Measurements from ENCODE around the gene FBXL5.

FBXL5 gene

GRCh38 chr4:15653420-15653819 is 1.7 kb downstream of the FBXL5 start:
- TF ChIP-seq, protein P1, sequence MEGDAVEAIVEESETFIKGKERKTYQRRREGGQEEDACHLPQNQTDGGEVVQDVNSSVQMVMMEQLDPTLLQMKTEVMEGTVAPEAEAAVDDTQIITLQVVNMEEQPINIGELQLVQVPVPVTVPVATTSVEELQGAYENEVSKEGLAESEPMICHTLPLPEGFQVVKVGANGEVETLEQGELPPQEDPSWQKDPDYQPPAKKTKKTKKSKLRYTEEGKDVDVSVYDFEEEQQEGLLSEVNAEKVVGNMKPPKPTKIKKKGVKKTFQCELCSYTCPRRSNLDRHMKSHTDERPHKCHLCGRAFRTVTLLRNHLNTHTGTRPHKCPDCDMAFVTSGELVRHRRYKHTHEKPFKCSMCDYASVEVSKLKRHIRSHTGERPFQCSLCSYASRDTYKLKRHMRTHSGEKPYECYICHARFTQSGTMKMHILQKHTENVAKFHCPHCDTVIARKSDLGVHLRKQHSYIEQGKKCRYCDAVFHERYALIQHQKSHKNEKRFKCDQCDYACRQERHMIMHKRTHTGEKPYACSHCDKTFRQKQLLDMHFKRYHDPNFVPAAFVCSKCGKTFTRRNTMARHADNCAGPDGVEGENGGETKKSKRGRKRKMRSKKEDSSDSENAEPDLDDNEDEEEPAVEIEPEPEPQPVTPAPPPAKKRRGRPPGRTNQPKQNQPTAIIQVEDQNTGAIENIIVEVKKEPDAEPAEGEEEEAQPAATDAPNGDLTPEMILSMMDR (IDR thresholded peaks at IDR 0.05; ENCODE audit: low read depth, low read length), result no peak
- DNase-seq (ENCODE audit: low read depth in 2 of 2), result no peak
- peak overlapping the region; percentile 72 to 77 for H3K4me3 ChIP-seq (replicated peaks in 1 of 2; ENCODE audit: low read depth in 2 of 2, low read length in 2 of 2)

GRCh38 chr4:15652841-15653240 is 2.3 kb downstream of the FBXL5 start:
- peak overlapping the region; percentile 72 to 77 for H3K4me3 ChIP-seq (replicated peaks in 1 of 2; ENCODE audit: low read depth in 2 of 2, low read length in 2 of 2)
- TF ChIP-seq, protein P1 (IDR thresholded peaks at IDR 0.05; ENCODE audit: low read depth, low read length), result no peak
- DNase-seq (ENCODE audit: low read depth in 2 of 2), result peak; percentile 35 to 41

DNA sequence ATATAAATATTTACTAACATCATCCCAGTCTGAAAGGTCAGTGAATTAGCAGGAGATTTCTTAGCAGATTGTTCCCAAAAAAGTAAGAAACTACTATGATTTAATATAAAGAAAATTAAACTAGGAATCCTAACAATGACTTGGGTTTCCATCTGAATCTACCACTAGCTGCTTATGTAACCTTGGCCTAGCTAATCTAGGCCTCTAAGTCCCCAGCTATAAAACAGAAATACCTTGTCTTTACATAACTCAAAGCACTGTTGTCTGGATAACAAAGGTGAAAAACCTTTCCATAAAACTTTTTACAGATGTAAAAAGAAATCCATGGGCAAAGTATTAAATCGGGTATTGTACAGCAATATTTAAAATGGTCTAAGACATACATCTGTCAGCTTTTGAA is 3.0 kb downstream of the FBXL5 start:
- H3K4me3 ChIP-seq (replicated peaks in 1 of 2; ENCODE audit: low read depth in 2 of 2, low read length in 2 of 2), result no peak overlapping the region
- TF ChIP-seq, protein P1 (IDR thresholded peaks at IDR 0.05; ENCODE audit: low read depth, low read length), result no peak
- DNase-seq (ENCODE audit: low read depth in 2 of 2), result no peak

- TF ChIP-seq, protein P1 (IDR thresholded peaks at IDR 0.05; ENCODE audit: low read depth, low read length), result no peak
- DNase-seq (ENCODE audit: low read depth in 2 of 2), result no peak
- H3K4me3 ChIP-seq (replicated peaks in 1 of 2; ENCODE audit: low read depth in 2 of 2, low read length in 2 of 2), result peak overlapping the region in 1 of 2 donors; percentile 0
These were observed 3.5 kb downstream of the FBXL5 start for GRCh38 chr4:15651676-15652075.

DNA sequence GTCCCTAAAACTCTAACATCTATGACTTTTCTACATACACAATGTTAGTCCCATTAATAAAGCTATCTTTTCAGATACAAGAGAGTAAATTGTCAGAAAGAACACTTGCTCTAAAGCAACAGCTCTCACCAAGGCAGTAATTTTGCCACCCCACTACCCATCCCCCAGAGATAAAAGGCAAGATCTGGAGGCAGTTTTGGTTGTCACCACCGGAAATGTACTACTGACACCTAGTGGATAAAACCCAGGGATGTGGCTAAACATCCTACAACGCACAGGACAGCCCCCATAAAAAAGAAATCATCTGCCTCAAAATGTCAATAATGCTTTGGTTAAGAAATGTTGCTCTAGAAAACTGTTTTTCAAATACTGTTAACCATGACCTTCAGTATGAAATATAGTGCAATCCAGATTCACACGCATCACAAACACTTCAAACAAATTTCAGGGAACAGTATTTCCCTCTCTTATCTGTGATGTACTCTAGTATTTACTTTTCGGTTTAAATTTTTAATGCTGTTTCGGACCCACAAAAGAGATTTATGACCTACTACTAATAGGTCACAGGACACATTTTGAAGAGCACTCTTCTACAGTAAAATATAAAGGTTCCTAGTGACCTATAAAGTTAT is 5.1 kb downstream of the FBXL5 start:
- H3K4me3 ChIP-seq (replicated peaks in 1 of 2; ENCODE audit: low read depth in 2 of 2, low read length in 2 of 2), result no peak overlapping the region
- TF ChIP-seq, protein P1 (IDR thresholded peaks at IDR 0.05; ENCODE audit: low read depth, low read length), result peak; percentile 64
- peak; percentile 65 to 72 for DNase-seq (ENCODE audit: low read depth in 2 of 2)

GRCh38 chr4:15648600-15648999 is 6.6 kb downstream of the FBXL5 start:
- DNase-seq (ENCODE audit: low read depth in 2 of 2), result no peak
- TF ChIP-seq, protein P1 (IDR thresholded peaks at IDR 0.05; ENCODE audit: low read depth, low read length), result no peak
- no peak overlapping the region for H3K4me3 ChIP-seq (replicated peaks in 1 of 2; ENCODE audit: low read depth in 2 of 2, low read length in 2 of 2)

- TF ChIP-seq, protein P1 (IDR thresholded peaks at IDR 0.05; ENCODE audit: low read depth, low read length), result no peak
- DNase-seq (ENCODE audit: low read depth in 2 of 2), result no peak
- H3K4me3 ChIP-seq (replicated peaks in 1 of 2; ENCODE audit: low read depth in 2 of 2, low read length in 2 of 2), result no peak overlapping the region
These were observed 16.7 kb downstream of the FBXL5 start for GRCh38 chr4:15638418-15638817.

All from cardiac fibroblast (primary cell).